Mesodermal cell (in vitro differentiated cells): ENCODE data around the gene NUP50.

Source experiments
- H3K27ac ChIP-seq: 2 replicates; pipeline ENCODE4 v1.7.0; 2013; ENCODE audit warnings: mild to moderate bottlenecking, low read depth, low read length, moderate library complexity; ENCODE audit not compliant: severe bottlenecking
- H3K36me3 ChIP-seq: 2 replicates; pipeline ENCODE4 v1.7.1; 2013; ENCODE audit warnings: mild to moderate bottlenecking, low read length, moderate library complexity; ENCODE audit not compliant: control insufficient read depth, insufficient read depth
- H3K4me1 ChIP-seq: one replicate; pipeline ENCODE4 v1.7.1; 2013; ENCODE audit warnings: mild to moderate bottlenecking, low read length; ENCODE audit not compliant: insufficient read depth, control insufficient read depth, poor library complexity, severe bottlenecking
- H3K4me3 ChIP-seq: 2 replicates; pipeline ENCODE4 v1.7.0; 2013; ENCODE audit warnings: low read length, control low read depth, mild to moderate bottlenecking; ENCODE audit not compliant: insufficient read depth, poor library complexity, severe bottlenecking; ENCODE audit errors: extremely low read depth
- H3K9me3 ChIP-seq: 2 replicates; pipeline ENCODE4 v1.7.1; 2013; ENCODE audit warnings: mild to moderate bottlenecking, low read length, moderate library complexity; ENCODE audit not compliant: control insufficient read depth
- WGBS, 2 experiments: methylation state at CpG; one replicate each; pipeline ENCODE4 v1.1.5; 2013; ENCODE audit warnings: missing lambda C conversion rate in 2 of 2; ENCODE audit not compliant: insufficient coverage in 2 of 2; 5-methylcytosine and 5-hydroxymethylcytosine counted together

The NUP50 gene

GRCh38 chr22:45210991-45211390, 47.3 kb downstream of the NUP50 start:
- no peak overlapping the region for H3K4me3 ChIP-seq
- WGBS, 2 experiments: 94 to 96% methylated on average over 8 of the region's 8 CpGs
- peaks cover 36% of the 10 kb centered on the region for H3K4me1 ChIP-seq
- peaks cover 14% of the 10 kb centered on the region for H3K36me3 ChIP-seq
- no peak overlapping the region for H3K27ac ChIP-seq
- H3K9me3 ChIP-seq: no peaks in the 10 kb centered on the region

- H3K4me3 ChIP-seq: no peak overlapping the region
- H3K4me1 ChIP-seq: peaks cover 36% of the 10 kb centered on the region
- peak overlapping the region; percentile 68 for H3K27ac ChIP-seq
- peaks cover 14% of the 10 kb centered on the region for H3K36me3 ChIP-seq
- H3K9me3 ChIP-seq: no peaks in the 10 kb centered on the region
- WGBS, 2 experiments: 89 to 95% methylated on average over 8 of the region's 8 CpGs
Observed at GRCh38 chr22:45211435-45211834, 47.7 kb downstream of the NUP50 start.

DNA sequence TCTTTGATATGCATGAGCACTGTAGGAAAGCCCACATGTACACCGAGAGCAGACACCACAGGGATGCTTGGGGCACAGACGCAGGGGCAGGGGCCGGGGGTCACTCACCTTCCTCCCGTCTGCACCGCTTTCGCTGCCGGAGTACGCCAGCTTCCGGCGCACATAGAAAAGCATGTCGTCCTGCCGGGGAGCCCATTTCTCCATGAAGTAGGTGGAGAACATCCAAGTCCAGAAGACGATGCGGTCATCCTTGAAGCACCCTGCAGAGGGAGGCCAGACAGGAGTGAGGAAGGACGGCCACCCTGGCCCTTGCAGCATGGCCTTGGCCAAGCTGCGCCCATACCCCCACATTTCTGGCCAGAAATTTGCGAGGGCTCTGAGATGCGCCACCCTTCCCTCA, 48.1 kb downstream of the NUP50 start:
- no peaks in the 10 kb centered on the region for H3K9me3 ChIP-seq
- 89 to 90% methylated on average over 15 to 16 of the region's 18 CpGs for WGBS, 2 experiments
- H3K4me3 ChIP-seq: peak overlapping the region; percentile 25
- H3K27ac ChIP-seq: peak overlapping the region; percentile 68
- peaks cover 36% of the 10 kb centered on the region for H3K4me1 ChIP-seq
- peaks cover 14% of the 10 kb centered on the region for H3K36me3 ChIP-seq

DNA sequence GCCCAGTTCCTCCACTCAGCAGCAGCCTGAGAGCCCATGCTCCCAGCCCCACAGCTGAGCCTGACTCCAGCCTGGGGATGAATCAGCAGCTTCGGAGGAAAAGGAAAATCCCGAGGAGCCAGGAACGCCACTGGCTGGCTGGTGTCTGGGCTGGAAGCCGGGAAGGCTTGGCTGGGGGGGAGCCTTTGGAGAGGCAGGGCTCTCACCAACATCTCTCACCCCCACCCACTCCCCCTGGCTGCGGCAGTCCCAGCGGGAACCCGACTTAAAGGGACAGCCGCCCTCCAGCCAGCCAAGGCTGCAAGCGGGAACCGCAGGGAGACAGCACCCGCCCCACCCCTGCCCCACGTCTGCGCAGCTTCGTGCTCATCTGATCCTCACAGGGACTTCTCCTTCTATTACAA, 48.6 kb downstream of the NUP50 start:
- Histone ChIP-seq H3K4me1 (peaks cover 36% of the 10 kb centered on the region), H3K27ac (peak overlapping the region; percentile 68), H3K36me3 (peaks cover 14% of the 10 kb centered on the region), H3K9me3 (no peaks in the 10 kb centered on the region), H3K4me3 (peak overlapping the region; percentile 25)
- 2 to 6% methylated on average over 7 to 9 of the region's 14 CpGs for WGBS, 2 experiments

- H3K9me3 ChIP-seq: no peaks in the 10 kb centered on the region
- peaks cover 36% of the 10 kb centered on the region for H3K4me1 ChIP-seq
- 66 to 75% methylated on average over 19 to 20 of the region's 22 CpGs for WGBS, 2 experiments
- peak overlapping the region; percentile 68 for H3K27ac ChIP-seq
- H3K36me3 ChIP-seq: peaks cover 7% of the 10 kb centered on the region
- H3K4me3 ChIP-seq: peak overlapping the region; percentile 25
Observed at GRCh38 chr22:45212992-45213751, 49.4 kb downstream of the NUP50 start.

DNA sequence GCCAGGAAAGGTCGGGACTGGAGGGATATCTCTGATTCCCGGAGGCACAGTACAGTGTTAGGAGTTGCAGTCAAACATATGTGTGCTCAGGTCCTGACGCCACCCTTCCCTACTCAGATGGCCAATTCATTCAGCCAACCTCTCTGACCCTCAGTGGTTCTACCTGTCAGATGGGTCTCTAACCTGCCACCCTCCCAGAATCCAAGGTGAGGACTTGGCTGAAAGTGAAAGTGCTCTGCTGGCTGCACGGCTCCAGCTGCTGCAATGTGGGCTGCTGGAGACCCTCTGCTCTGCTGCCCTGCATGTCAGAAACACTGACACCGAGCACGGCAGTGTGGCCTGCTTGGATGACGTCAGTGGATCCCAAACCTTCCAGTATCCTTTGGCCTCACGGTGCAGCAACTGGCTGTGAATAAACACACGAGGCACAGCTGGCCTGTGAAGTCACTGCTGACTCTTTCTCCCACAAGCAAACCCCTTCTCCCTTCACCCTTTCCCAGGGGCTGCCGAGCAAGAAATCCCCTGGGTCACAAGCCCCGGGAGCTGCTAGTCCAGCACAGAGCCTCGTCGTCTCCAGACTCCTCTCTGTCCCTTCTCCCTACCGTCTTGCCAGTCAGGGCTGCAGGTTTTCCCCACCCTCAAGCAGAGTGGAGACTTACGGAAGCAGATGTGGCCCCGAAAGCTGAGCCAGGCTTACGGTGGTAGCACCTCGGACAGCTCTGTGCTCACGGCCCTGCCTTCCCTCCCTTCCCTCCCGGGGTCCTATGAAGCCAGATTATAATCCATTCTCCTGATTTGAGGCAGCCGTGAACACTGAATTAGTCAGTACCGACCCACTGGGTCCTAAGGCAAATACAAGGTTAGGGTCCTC, 52.6 kb downstream of the NUP50 start:
- no peak overlapping the region for H3K4me3 ChIP-seq
- no peaks in the 10 kb centered on the region for H3K36me3 ChIP-seq
- 45 to 46% methylated on average over 21 to 22 of the region's 22 CpGs for WGBS, 2 experiments
- H3K9me3 ChIP-seq: no peaks in the 10 kb centered on the region
- H3K27ac ChIP-seq: no peak overlapping the region
- H3K4me1 ChIP-seq: peaks cover 21% of the 10 kb centered on the region

DNA sequence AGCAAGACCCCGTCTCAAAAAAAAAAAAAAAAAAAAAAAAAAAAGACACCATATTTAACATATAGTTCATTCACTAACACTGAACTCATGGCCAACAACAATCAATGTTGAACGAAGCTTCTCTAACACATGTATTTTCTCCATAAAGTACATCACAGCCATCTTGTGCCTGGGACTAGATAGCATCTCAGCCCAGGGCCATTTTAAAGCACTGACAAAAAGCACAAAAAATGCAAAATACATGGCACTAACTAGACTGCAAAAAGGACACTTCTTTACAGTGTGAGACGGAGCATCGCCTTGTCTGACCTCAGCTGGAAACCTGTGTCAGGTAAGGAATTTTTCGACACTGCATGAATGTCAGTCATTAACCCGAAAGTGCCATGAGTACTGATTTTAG, 53.6 kb downstream of the NUP50 start:
- Histone ChIP-seq H3K9me3 (no peaks in the 10 kb centered on the region), H3K36me3 (no peaks in the 10 kb centered on the region), H3K4me3 (no peak overlapping the region), H3K4me1 (peaks cover 14% of the 10 kb centered on the region), H3K27ac (no peak overlapping the region)
- WGBS, 2 experiments: 88 to 94% methylated on average over 4 to 5 of the region's 6 CpGs

- Histone ChIP-seq H3K4me3 (no peak overlapping the region), H3K4me1 (peaks cover 9% of the 10 kb centered on the region), H3K36me3 (no peaks in the 10 kb centered on the region), H3K27ac (no peak overlapping the region), H3K9me3 (no peaks in the 10 kb centered on the region)
- 87 to 95% methylated on average over 13 to 14 of the region's 14 CpGs for WGBS, 2 experiments
Observed at GRCh38 chr22:45217806-45218205, 54.1 kb downstream of the NUP50 start.

GRCh38 chr22:45218976-45219375, 55.3 kb downstream of the NUP50 start:
- Histone ChIP-seq H3K9me3 (no peaks in the 10 kb centered on the region), H3K27ac (no peak overlapping the region)
- 85 to 87% methylated on average over 6 to 8 of the region's 9 CpGs for WGBS, 2 experiments

GRCh38 chr22:45221201-45221600, 57.5 kb downstream of the NUP50 start:
- H3K27ac ChIP-seq: no peak overlapping the region
- no peak overlapping the region for H3K4me3 ChIP-seq
- WGBS, 2 experiments: 92 to 100% methylated on average over 4 of the region's 5 CpGs
- no peaks in the 10 kb centered on the region for H3K9me3 ChIP-seq
- H3K36me3 ChIP-seq: no peaks in the 10 kb centered on the region
- peaks cover 11% of the 10 kb centered on the region for H3K4me1 ChIP-seq

More at GRCh38 chr22:45218976-45219375, 55.3 kb downstream of the NUP50 start:
- Histone ChIP-seq H3K4me1 (peaks cover 11% of the 10 kb centered on the region), H3K4me3 (no peak overlapping the region), H3K36me3 (no peaks in the 10 kb centered on the region)
